ENCODE measurements around the gene C11orf58. TPM values are rescaled to one million over a fixed set of nuclear protein-coding genes. Genes with fewer than 3 reads are reported as not detected.

C11orf58 gene
- total RNA-seq, 4 donors from 2014 or later, result 136 to 163 (median 147) TPM

DNA sequence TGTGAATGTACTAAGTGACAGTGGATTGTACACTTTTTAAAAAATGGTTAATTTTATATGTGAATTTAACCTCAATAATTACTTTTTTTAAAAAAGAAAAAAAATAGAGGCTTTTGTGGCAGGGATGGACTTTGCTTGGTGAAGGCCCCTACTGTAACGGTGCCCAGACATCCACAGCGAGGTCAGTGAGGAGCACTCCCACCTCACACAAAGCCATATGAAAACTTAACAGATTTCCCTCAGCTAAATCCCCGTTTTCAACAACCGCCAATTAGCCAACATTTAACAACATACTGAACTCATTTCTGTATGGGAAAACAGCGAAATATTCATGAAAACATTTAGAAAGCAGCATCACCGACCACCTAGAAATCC, 642 bp upstream of the C11orf58 start:
- TF ChIP-seq, protein P1, sequence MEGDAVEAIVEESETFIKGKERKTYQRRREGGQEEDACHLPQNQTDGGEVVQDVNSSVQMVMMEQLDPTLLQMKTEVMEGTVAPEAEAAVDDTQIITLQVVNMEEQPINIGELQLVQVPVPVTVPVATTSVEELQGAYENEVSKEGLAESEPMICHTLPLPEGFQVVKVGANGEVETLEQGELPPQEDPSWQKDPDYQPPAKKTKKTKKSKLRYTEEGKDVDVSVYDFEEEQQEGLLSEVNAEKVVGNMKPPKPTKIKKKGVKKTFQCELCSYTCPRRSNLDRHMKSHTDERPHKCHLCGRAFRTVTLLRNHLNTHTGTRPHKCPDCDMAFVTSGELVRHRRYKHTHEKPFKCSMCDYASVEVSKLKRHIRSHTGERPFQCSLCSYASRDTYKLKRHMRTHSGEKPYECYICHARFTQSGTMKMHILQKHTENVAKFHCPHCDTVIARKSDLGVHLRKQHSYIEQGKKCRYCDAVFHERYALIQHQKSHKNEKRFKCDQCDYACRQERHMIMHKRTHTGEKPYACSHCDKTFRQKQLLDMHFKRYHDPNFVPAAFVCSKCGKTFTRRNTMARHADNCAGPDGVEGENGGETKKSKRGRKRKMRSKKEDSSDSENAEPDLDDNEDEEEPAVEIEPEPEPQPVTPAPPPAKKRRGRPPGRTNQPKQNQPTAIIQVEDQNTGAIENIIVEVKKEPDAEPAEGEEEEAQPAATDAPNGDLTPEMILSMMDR (IDR thresholded peaks at IDR 0.05), result no peak
- DNase-seq (ENCODE audit: low spot score) (no peak), ATAC-seq (ENCODE audit: low FRiP score) (peak; percentile 21)

DNA sequence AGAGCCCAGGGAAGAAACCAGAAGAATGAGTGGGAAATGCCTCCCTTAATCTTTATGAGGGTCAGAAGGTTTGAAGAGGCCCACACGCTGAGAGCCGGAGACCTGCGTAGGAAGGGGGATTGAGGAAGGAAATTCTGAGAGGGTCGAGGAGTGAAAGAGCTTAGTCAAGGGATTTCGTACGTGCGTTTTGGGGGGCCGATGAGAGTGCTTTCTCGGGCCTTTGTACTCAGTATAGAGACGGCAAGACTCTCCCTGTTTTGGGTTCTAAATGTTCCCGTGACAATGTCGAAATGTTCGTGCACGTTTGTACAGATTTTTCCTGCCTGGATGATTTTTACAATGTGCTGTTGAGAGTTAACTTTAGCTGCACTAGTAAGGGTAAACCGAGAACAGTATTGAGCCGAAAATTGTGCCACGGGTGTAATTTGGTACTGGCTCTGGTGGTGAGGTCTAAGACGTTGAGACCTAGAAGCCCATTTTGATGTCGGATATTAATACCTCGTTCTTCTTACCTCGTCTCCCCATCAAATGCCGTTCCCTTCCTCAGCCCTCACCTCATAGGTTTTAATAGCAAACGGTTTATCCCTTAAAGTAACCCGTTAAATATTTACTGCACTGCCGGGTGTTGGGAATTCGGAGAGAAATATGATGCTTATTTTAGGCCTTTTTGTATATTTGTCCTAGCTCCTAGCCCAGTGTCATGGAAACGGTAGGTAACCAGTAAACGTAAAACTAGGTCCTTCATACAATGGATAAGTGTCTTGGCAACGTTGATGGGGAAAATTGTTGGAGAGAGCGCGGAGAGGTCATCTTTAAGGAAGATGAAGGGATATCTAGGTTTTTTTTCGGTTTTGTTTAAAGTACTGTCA, 734 bp downstream of the C11orf58 start:
- peak; percentile 1 for ATAC-seq (ENCODE audit: low FRiP score)
- TF ChIP-seq, protein P1 (IDR thresholded peaks at IDR 0.05), result no peak
- no peak for DNase-seq (ENCODE audit: low spot score)

DNA sequence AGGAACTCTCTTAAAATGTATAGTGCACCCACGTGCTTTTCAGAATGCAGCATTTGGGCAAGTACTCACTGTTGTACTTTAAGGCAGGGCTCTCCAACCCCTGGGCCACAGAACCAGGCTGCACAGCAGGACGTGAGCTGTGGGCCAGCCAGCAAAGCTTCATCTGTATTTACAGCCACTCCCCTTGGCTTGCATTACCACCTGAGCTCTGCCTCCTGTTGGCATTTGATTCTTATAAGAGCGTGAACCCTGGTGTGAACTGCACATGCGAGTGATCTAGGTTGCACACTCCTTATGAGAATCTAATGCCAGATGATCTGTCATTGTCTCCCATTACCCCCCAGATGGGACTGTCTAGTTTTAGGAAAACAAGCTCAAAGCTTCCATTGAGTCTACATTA, 3.0 kb downstream of the C11orf58 start:
- no peak for ATAC-seq (ENCODE audit: low FRiP score)
- TF ChIP-seq, protein P1 (IDR thresholded peaks at IDR 0.05), result no peak
- no peak for DNase-seq (ENCODE audit: low spot score)

DNA sequence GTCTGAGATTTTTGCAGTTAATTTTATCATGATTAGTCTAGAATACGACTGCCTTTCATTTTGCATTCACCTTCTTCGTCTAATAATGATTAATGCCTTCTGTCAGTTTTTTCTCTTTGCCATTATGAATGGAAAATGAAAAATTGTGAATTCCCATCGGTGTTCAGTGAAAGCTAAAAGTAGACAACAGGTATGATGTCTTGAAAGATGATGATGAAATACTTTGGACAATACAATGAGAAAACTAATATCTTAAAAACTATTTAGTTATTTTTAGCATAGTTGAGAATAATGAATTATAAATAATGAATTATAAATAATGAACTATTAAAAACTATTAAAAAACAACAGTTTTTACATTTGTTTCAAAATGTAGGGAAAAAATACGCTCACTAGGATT, 5.0 kb downstream of the C11orf58 start:
- no peak for DNase-seq (ENCODE audit: low spot score)
- TF ChIP-seq, protein P1 (IDR thresholded peaks at IDR 0.05), result no peak
- ATAC-seq (ENCODE audit: low FRiP score), result no peak

DNA sequence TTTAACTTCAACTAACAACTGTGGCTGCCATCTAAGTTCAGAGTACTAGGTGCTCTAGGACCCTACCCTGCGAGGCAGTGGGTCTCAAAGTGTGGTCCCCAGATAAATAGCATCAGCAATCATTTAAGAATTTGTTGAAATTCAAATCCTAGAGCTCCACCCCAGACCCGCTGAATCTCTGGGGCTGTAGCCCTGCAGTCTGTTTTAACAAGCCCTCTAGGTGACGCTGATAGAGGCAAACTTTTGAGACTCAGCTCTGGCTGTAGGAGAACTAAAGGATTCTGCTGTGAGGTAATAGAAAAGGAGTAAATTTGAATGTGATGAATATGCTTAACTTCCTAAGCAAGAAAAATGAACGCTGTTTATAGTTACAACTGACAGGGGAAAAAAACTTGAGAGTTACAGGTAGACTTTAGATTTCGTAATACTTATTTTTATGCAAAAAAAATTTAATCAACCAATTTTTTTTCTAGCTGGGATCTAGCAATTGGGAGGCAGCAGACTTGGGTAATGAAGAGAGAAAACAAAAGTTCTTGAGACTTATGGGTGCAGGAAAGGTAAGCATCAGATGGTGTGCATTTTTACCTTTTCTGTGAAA, 5.8 kb downstream of the C11orf58 start:
- DNase-seq (ENCODE audit: low spot score) (no peak), ATAC-seq (ENCODE audit: low FRiP score) (no peak)
- TF ChIP-seq, protein P1 (IDR thresholded peaks at IDR 0.05), result no peak

DNA sequence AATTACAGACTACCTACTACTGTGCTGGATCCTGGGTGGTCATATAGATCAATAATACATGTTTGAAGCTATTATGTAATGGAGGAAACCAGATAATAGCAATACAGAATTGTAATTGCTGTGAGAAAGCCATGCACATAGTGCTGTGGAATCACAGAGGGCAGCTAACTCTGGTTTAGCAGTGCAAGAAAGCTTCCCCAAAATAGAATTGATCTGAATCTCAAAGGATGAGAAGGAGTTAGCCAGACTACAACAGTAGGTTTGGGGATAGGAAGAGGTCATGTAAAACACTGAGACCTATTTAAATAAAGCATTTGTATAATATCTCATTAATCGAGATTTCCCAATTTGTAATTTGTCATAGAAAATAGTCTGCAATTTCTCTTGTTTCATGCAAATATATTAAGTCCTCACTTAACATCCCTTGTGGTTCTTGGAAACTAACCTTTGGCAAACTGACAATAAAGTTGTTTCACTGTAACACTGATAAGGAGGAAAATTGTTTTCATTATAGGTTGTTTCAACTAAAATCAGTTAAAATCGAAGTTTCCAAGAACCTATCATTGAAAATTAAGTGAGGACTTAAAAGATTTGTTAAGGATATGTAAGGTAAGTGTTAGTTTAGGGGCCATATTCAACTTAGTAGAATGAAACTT, 7.6 kb downstream of the C11orf58 start:
- TF ChIP-seq, protein P1 (IDR thresholded peaks at IDR 0.05), result no peak
- no peak for ATAC-seq (ENCODE audit: low FRiP score)
- DNase-seq (ENCODE audit: low spot score), result no peak

Measured in omental fat pad (tissue), 4 donors.